DOHH2 (cell line): Measurements from ENCODE around the gene NHSL2.
A peak's percentile ranks its signal among the peaks of the same experiment; 100 is the strongest.

ENCODE experiments used
- H3F3A ChIP-seq: fragments of 200-600 bp; sonication (generic), shearing (Covaris generic); 2 replicates; pipeline ENCODE4 v1.6.0; 2016; ENCODE audit warnings: antibody characterized with exemption, mild to moderate bottlenecking; ENCODE audit not compliant: control insufficient read depth, insufficient read depth
- H3K27ac ChIP-seq: fragments of 200-600 bp; sonication (generic); 2 replicates; pipeline ENCODE4 v1.5.1; 2014; ENCODE audit warnings: low read depth, mild to moderate bottlenecking, low read length, moderate library complexity
- H3K27me3 ChIP-seq: fragments of 200-600 bp; sonication (generic); 2 replicates; pipeline ENCODE4 v1.6.1; 2014; ENCODE audit warnings: mild to moderate bottlenecking, low read length, mixed read lengths; ENCODE audit not compliant: control insufficient read depth
- H3K36me3 ChIP-seq: fragments of 200-600 bp; sonication (generic); 2 replicates; pipeline ENCODE4 v1.6.1; 2014; ENCODE audit warnings: mild to moderate bottlenecking, low read length, moderate library complexity, mixed read lengths; ENCODE audit not compliant: control insufficient read depth
- H3K4me1 ChIP-seq: fragments of 200-600 bp; sonication (generic); 2 replicates; pipeline ENCODE4 v1.6.1; 2014; ENCODE audit warnings: mild to moderate bottlenecking, low read length, mixed read lengths; ENCODE audit not compliant: control insufficient read depth
- H3K4me2 ChIP-seq: fragments of 200-600 bp; sonication (generic); 2 replicates; pipeline ENCODE4 v1.6.0; 2014; ENCODE audit warnings: mild to moderate bottlenecking, low read length, moderate library complexity
- H3K4me3 ChIP-seq: fragments of 200-600 bp; sonication (generic); 2 replicates; pipeline ENCODE4 v1.5.1; 2014; ENCODE audit warnings: mild to moderate bottlenecking, low read length, mixed read lengths
- H3K79me2 ChIP-seq: fragments of 200-600 bp; sonication (generic); 2 replicates; pipeline ENCODE4 v1.6.1; 2014; ENCODE audit warnings: mild to moderate bottlenecking, low read length, mixed read lengths; ENCODE audit not compliant: control insufficient read depth
- H3K9me2 ChIP-seq: fragments of 200-600 bp; sonication (generic); replicated peaks from 2 replicates; pipeline ENCODE4 v1.6.1; 2014; ENCODE audit warnings: mild to moderate bottlenecking, low read length, mixed read lengths; ENCODE audit not compliant: control insufficient read depth
- H3K9me3 ChIP-seq: fragments of 200-600 bp; sonication (generic); 2 replicates; pipeline ENCODE4 v1.6.1; 2014; ENCODE audit warnings: antibody characterized with exemption, low read length, mixed read lengths; ENCODE audit not compliant: control insufficient read depth, insufficient read depth
- H4K20me1 ChIP-seq: fragments of 200-600 bp; sonication (generic); 2 replicates; pipeline ENCODE4 v1.6.0; 2014; ENCODE audit warnings: low read depth, mild to moderate bottlenecking, antibody characterized with exemption, low read length, moderate library complexity; ENCODE audit not compliant: control insufficient read depth, insufficient read depth
- EZH2phosphoT487 ChIP-seq: fragments of 200-600 bp; sonication (generic); IDR thresholded peaks from 2 replicates; pipeline ENCODE4 v1.6.1; 2017; ENCODE audit warnings: borderline replicate concordance, mild to moderate bottlenecking, antibody characterized with exemption, low read length, moderate library complexity, mixed read lengths
- TF ChIP-seq, protein P1 (sequence below): fragments of 200-600 bp; sonication (generic); IDR thresholded peaks from one replicate; pipeline ENCODE4 v1.5.1; 2014; ENCODE audit warnings: antibody characterized with exemption, mild to moderate bottlenecking, low read depth, low read length; ENCODE audit not compliant: poor library complexity, severe bottlenecking

NHSL2 gene

GRCh38 chrX:72016881-72017783, 106.5 kb downstream of the NHSL2 start:
- no peak overlapping the region for H3K27ac ChIP-seq
- H3K4me3 ChIP-seq = no peak overlapping the region
- H3K36me3 ChIP-seq = no peaks in the 10 kb centered on the region
- no peak for TF ChIP-seq EZH2phosphoT487
- TF ChIP-seq, protein P1, sequence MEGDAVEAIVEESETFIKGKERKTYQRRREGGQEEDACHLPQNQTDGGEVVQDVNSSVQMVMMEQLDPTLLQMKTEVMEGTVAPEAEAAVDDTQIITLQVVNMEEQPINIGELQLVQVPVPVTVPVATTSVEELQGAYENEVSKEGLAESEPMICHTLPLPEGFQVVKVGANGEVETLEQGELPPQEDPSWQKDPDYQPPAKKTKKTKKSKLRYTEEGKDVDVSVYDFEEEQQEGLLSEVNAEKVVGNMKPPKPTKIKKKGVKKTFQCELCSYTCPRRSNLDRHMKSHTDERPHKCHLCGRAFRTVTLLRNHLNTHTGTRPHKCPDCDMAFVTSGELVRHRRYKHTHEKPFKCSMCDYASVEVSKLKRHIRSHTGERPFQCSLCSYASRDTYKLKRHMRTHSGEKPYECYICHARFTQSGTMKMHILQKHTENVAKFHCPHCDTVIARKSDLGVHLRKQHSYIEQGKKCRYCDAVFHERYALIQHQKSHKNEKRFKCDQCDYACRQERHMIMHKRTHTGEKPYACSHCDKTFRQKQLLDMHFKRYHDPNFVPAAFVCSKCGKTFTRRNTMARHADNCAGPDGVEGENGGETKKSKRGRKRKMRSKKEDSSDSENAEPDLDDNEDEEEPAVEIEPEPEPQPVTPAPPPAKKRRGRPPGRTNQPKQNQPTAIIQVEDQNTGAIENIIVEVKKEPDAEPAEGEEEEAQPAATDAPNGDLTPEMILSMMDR = no peak
- H3K79me2 ChIP-seq = no peaks in the 10 kb centered on the region
- no peaks in the 10 kb centered on the region; the same call in 1 of the 2 replicates for H3K27me3 ChIP-seq
- no peak overlapping the region for H3K4me2 ChIP-seq
- H3K9me2 ChIP-seq = no peaks in the 10 kb centered on the region
- H3F3A ChIP-seq = no peaks in the 10 kb centered on the region
- no peaks in the 10 kb centered on the region for H3K9me3 ChIP-seq
- no peaks in the 10 kb centered on the region for H4K20me1 ChIP-seq
- H3K4me1 ChIP-seq = no peaks in the 10 kb centered on the region

- no peaks in the 10 kb centered on the region for H3K36me3 ChIP-seq
- H3K9me2 ChIP-seq = no peaks in the 10 kb centered on the region
- H3K4me1 ChIP-seq = no peaks in the 10 kb centered on the region
- H3K4me2 ChIP-seq = no peak overlapping the region
- no peaks in the 10 kb centered on the region for H3K9me3 ChIP-seq
- H3K4me3 ChIP-seq = no peak overlapping the region
- no peaks in the 10 kb centered on the region for H3K79me2 ChIP-seq
- no peaks in the 10 kb centered on the region for H4K20me1 ChIP-seq
- no peaks in the 10 kb centered on the region for H3F3A ChIP-seq
- no peak overlapping the region for H3K27ac ChIP-seq
- no peaks in the 10 kb centered on the region; the same call in 1 of the 2 replicates for H3K27me3 ChIP-seq
- no peak for TF ChIP-seq EZH2phosphoT487
- TF ChIP-seq, protein P1 = peak; percentile 64
Measured at GRCh38 chrX:72018277-72019112, 107.8 kb downstream of the NHSL2 start.

GRCh38 chrX:72019487-72019886, 108.8 kb downstream of the NHSL2 start:
- TF ChIP-seq EZH2phosphoT487 = no peak

More at GRCh38 chrX:72019487-72019886, 108.8 kb downstream of the NHSL2 start:
- H3F3A ChIP-seq = no peaks in the 10 kb centered on the region
- no peaks in the 10 kb centered on the region for H4K20me1 ChIP-seq
- no peaks in the 10 kb centered on the region for H3K9me2 ChIP-seq
- H3K27ac ChIP-seq = no peak overlapping the region
- no peak overlapping the region for H3K4me2 ChIP-seq
- no peak overlapping the region for H3K4me3 ChIP-seq
- H3K9me3 ChIP-seq = no peaks in the 10 kb centered on the region
- H3K36me3 ChIP-seq = no peaks in the 10 kb centered on the region
- no peaks in the 10 kb centered on the region for H3K4me1 ChIP-seq
- H3K27me3 ChIP-seq = no peaks in the 10 kb centered on the region; the same call in 1 of the 2 replicates
- H3K79me2 ChIP-seq = no peaks in the 10 kb centered on the region
